ENCODE results near the gene METTL15. TPM values are rescaled to one million over a fixed set of nuclear protein-coding genes. Genes with fewer than 3 reads are reported as not detected.

Gene METTL15
- total and polyA plus RNA-seq, 2 donors (not counting 1 experiment from before 2014, with no cell fraction given) = 3.9 to 19.7 TPM

- Mint-ChIP-seq H3K27ac (no peak overlapping the region), H3K27me3 (no peaks in the 10 kb centered on the region), H3K4me3 (no peak overlapping the region), H3K9me3 (ENCODE audit: insufficient read depth) (peaks cover 11% of the 10 kb centered on the region), H3K4me1 (no peaks in the 10 kb centered on the region)
- no peak for DNase-seq
- intact Hi-C loops (cut with micrococcal nuclease) = no loop called here
- Histone ChIP-seq H4K20me1 (ENCODE audit: control insufficient read depth, insufficient read depth, low read length, poor library complexity, severe bottlenecking) (no peaks in the 10 kb centered on the region), H3K27ac (ENCODE audit: low read length in 2 of 2) (no peak overlapping the region), H3K9me3 (ENCODE audit: control extremely low read depth in 1 of 3, control insufficient read depth in 2 of 3, insufficient read depth in 1 of 3, low read length in 2 of 3) (peaks cover 0 to 8% (median 4%) of the 10 kb centered on the region in 3 donors), H3K36me3 (replicated peaks in 1 of 2; ENCODE audit: control extremely low read depth in 1 of 2, control insufficient read depth in 1 of 2, extremely low read depth in 1 of 2, insufficient read depth in 2 of 2, low read length in 1 of 2) (no peaks in the 10 kb centered on the region), H3K9ac (ENCODE audit: low read length) (no peak overlapping the region), H2AFZ (ENCODE audit: insufficient read depth, low read depth, low read length, poor library complexity, severe bottlenecking) (no peak overlapping the region), H3K4me3 (ENCODE audit: control extremely low read depth in 1 of 5, extremely low read depth in 1 of 5, insufficient read depth in 1 of 5, low read depth in 2 of 5, low read length in 4 of 5) (no peak overlapping the region), H3K4me2 (replicated peaks; ENCODE audit: low read depth, low read length, poor library complexity, severe bottlenecking) (no peak overlapping the region), H3K4me1 (ENCODE audit: control insufficient read depth in 2 of 2, insufficient read depth in 2 of 2, low read length in 2 of 2) (no peaks in the 10 kb centered on the region), H3K27me3 (replicated peaks in 1 of 4; ENCODE audit: control extremely low read depth in 1 of 4, control insufficient read depth in 3 of 4, insufficient read depth in 4 of 4, low read length in 3 of 4) (no peaks in the 10 kb centered on the region), H3K79me2 (ENCODE audit: control insufficient read depth, insufficient read depth, low read length) (no peaks in the 10 kb centered on the region)
- ChIA-PET CTCF (no interaction called here), POLR2A (no interaction called here)
- no peak for TF ChIP-seq EZH2 (IDR thresholded peaks at IDR 0.05; ENCODE audit: borderline replicate concordance, insufficient read depth, low read depth, low read length, poor library complexity, severe bottlenecking)
- TF ChIP-seq CTCF (IDR thresholded peaks at IDR 0.05) = no peak
- 100% methylated on average over 1 of the region's 1 CpG for WGBS (ENCODE audit: insufficient coverage)
- no peak for ATAC-seq (ENCODE audit: low read depth)
Measured at GRCh38 chr11:28339488-28339887, 231.3 kb downstream of the METTL15 start.

- WGBS (ENCODE audit: insufficient coverage) = no CpG with 5 or more reads among the region's 1 CpG
- H3K4me3 ChIP-seq (ENCODE audit: control extremely low read depth in 1 of 5, extremely low read depth in 1 of 5, insufficient read depth in 1 of 5, low read depth in 2 of 5, low read length in 4 of 5) = no peak overlapping the region
- ChIA-PET POLR2A (no interaction called here), CTCF (no interaction called here)
- intact Hi-C loops (cut with micrococcal nuclease) = no loop called here
- H3K9me3 ChIP-seq (ENCODE audit: control extremely low read depth in 1 of 3, control insufficient read depth in 2 of 3, insufficient read depth in 1 of 3, low read length in 2 of 3) = peaks cover 0 to 8% (median 4%) of the 10 kb centered on the region in 3 donors
- no peaks in the 10 kb centered on the region for H3K27me3 Mint-ChIP-seq
- H3K36me3 ChIP-seq (replicated peaks in 1 of 2; ENCODE audit: control extremely low read depth in 1 of 2, control insufficient read depth in 1 of 2, extremely low read depth in 1 of 2, insufficient read depth in 2 of 2, low read length in 1 of 2) = no peaks in the 10 kb centered on the region
- no peaks in the 10 kb centered on the region for H3K79me2 ChIP-seq (ENCODE audit: control insufficient read depth, insufficient read depth, low read length)
- no peaks in the 10 kb centered on the region for H4K20me1 ChIP-seq (ENCODE audit: control insufficient read depth, insufficient read depth, low read length, poor library complexity, severe bottlenecking)
- H3K27ac Mint-ChIP-seq = no peak overlapping the region
- H2AFZ ChIP-seq (ENCODE audit: insufficient read depth, low read depth, low read length, poor library complexity, severe bottlenecking) = no peak overlapping the region
- H3K9ac ChIP-seq (ENCODE audit: low read length) = no peak overlapping the region
- peaks cover 11% of the 10 kb centered on the region for H3K9me3 Mint-ChIP-seq (ENCODE audit: insufficient read depth)
- H3K27ac ChIP-seq (ENCODE audit: low read length in 2 of 2) = no peak overlapping the region
- no peak overlapping the region for H3K4me2 ChIP-seq (replicated peaks; ENCODE audit: low read depth, low read length, poor library complexity, severe bottlenecking)
- H3K4me3 Mint-ChIP-seq = no peak overlapping the region
- TF ChIP-seq CTCF (IDR thresholded peaks at IDR 0.05) (no peak), EZH2 (IDR thresholded peaks at IDR 0.05; ENCODE audit: borderline replicate concordance, insufficient read depth, low read depth, low read length, poor library complexity, severe bottlenecking) (no peak)
- H3K4me1 ChIP-seq (ENCODE audit: control insufficient read depth in 2 of 2, insufficient read depth in 2 of 2, low read length in 2 of 2) = no peaks in the 10 kb centered on the region
- ATAC-seq (ENCODE audit: low read depth) = no peak
- no peaks in the 10 kb centered on the region for H3K4me1 Mint-ChIP-seq
- DNase-seq = no peak
- H3K27me3 ChIP-seq (replicated peaks in 1 of 4; ENCODE audit: control extremely low read depth in 1 of 4, control insufficient read depth in 3 of 4, insufficient read depth in 4 of 4, low read length in 3 of 4) = no peaks in the 10 kb centered on the region
Measured at GRCh38 chr11:28342716-28343115, 234.5 kb downstream of the METTL15 start.
